GM23248 (cell line): ENCODE measurements around the gene FYB1.

Experiments used
- EZH2 ChIP-seq: fragments of 200-600 bp; sonication (generic); IDR thresholded peaks from 2 replicates; pipeline ENCODE4 v1.6.1; 2018; ENCODE audit warnings: antibody characterized with exemption, mild to moderate bottlenecking; ENCODE audit not compliant: insufficient read depth, poor library complexity, severe bottlenecking
- EZH2phosphoT487 ChIP-seq: fragments of 200-600 bp; sonication (generic); IDR thresholded peaks from 2 replicates; pipeline ENCODE4 v1.6.1; 2018; ENCODE audit warnings: antibody characterized with exemption, moderate library complexity, mild to moderate bottlenecking, low read depth; ENCODE audit not compliant: insufficient read depth

DNA sequence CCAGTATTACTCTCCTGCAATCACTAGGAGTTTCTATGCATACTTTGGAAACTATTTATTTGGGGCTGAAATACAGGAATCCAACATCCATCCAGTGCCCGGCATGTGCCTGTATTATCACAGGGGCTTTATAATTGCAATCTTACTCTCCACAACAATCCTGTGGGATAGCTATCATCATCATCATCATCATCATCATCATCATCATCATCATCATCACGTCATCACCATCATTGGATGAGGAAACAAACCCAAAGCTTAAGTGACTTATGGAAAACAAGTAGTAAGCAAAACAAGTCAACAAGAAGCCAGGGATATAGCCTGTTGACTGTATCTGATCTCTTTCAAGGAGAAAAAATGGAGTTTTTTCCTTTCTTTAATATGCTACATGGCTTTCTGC is 47.8 kb upstream of the FYB1 start:
- TF ChIP-seq EZH2: no peak
- TF ChIP-seq EZH2phosphoT487: no peak
